ENCODE data around the gene TNNT3. TPM values are rescaled to one million over a fixed set of nuclear protein-coding genes. Genes with fewer than 3 reads are reported as not detected.

The TNNT3 gene
- total RNA-seq, 1 experiment from 2014 or later: not detected

GRCh38 chr11:1978720-1979473 is 59.4 kb downstream of the TNNT3 start:
- no peak overlapping the region for H2BK15ac ChIP-seq (ENCODE audit: low read depth, low read length)
- no peaks in the 10 kb centered on the region for H3K36me3 Mint-ChIP-seq (ENCODE audit: insufficient read depth in 1 of 3, low read depth in 3 of 3)
- H2BK5ac ChIP-seq (ENCODE audit: insufficient read length, low read length): no peak overlapping the region

More at GRCh38 chr11:1978720-1979473, 59.4 kb downstream of the TNNT3 start:
- no peaks in the 10 kb centered on the region for H3K27me3 Mint-ChIP-seq (ENCODE audit: low read depth)
- Histone ChIP-seq H3K27me3 (ENCODE audit: insufficient read depth, low read length) (no peaks in the 10 kb centered on the region), H3T11ph (ENCODE audit: low read length) (no peak overlapping the region), H4K5ac (ENCODE audit: insufficient read length, low read depth, low read length) (no peak overlapping the region), H3K79me2 (ENCODE audit: insufficient read depth, low read length) (no peaks in the 10 kb centered on the region), H2BK120ac (ENCODE audit: low read depth, low read length, poor library complexity, severe bottlenecking) (no peak overlapping the region), H3K23me2 (ENCODE audit: insufficient read length, low read depth, low read length, poor library complexity, severe bottlenecking) (no peaks in the 10 kb centered on the region), H3K79me1 (ENCODE audit: insufficient read depth, low read depth, low read length, poor library complexity, severe bottlenecking) (no peaks in the 10 kb centered on the region), H3K18ac (ENCODE audit: insufficient read length, low read depth, low read length) (no peak overlapping the region), H2BK20ac (ENCODE audit: low read depth, low read length, poor library complexity, severe bottlenecking) (no peak overlapping the region), H3K23ac (ENCODE audit: insufficient read length, low read depth, low read length) (no peak overlapping the region), H4K20me1 (ENCODE audit: control insufficient read depth, insufficient read depth, insufficient read length) (no peaks in the 10 kb centered on the region), H2AK5ac (ENCODE audit: insufficient read length, low read length) (no peak overlapping the region), H4K8ac (replicated peaks; ENCODE audit: insufficient read length, low read depth, low read length) (no peak overlapping the region), H3K9ac (ENCODE audit: extremely low read depth, insufficient read length, low read length) (no peak overlapping the region), H2BK12ac (ENCODE audit: insufficient read length, low read depth, low read length) (no peak overlapping the region), H3K9me3 (ENCODE audit: control insufficient read depth, low read depth, low read length) (no peaks in the 10 kb centered on the region), H3K27ac (ENCODE audit: insufficient read length, low read depth, low read length) (no peak overlapping the region), H4K91ac (ENCODE audit: insufficient read length, low read depth, low read length) (no peak overlapping the region), H2AFZ (ENCODE audit: low read length) (no peak overlapping the region), H3K14ac (ENCODE audit: insufficient read depth, low read length) (no peak overlapping the region), H3K56ac (ENCODE audit: insufficient read length, low read depth, low read length) (no peak overlapping the region), H3K4me1 (ENCODE audit: insufficient read depth, low read length) (no peaks in the 10 kb centered on the region), H3K4ac (ENCODE audit: low read depth, low read length) (no peak overlapping the region), H3K4me2 (ENCODE audit: insufficient read depth, insufficient read length, low read length) (no peak overlapping the region)
- H3K27ac Mint-ChIP-seq: no peak overlapping the region
- no peaks in the 10 kb centered on the region for H3K4me1 Mint-ChIP-seq
- no peak for DNase-seq
- WGBS (ENCODE audit: extremely low coverage, insufficient read length, low lambda C conversion rate): no CpG with 5 or more reads among the region's 26 CpGs
- TF ChIP-seq CTCF (conservative IDR thresholded peaks at IDR 0.05): no peak
- no peak overlapping the region for H3K4me3 Mint-ChIP-seq
- H3K9me3 Mint-ChIP-seq: no peaks in the 10 kb centered on the region
